GM12874 (cell line): ENCODE measurements around the gene PSMA2.

Source experiments
- CTCF ChIP-seq: IDR thresholded peaks from 2 replicates; pipeline ENCODE4 v1.5.1; 2011; ENCODE audit warnings: low read depth, mild to moderate bottlenecking, control low read depth, low read length, moderate library complexity; ENCODE audit not compliant: insufficient read depth

The PSMA2 gene

GRCh38 chr7:42967391-42967790 lies 35.4 kb upstream of the PSMA2 start:
- no peak for TF ChIP-seq CTCF

GRCh38 chr7:42964849-42965805 lies 33.2 kb upstream of the PSMA2 start:
- TF ChIP-seq CTCF: no peak

GRCh38 chr7:42964293-42964692 lies 32.3 kb upstream of the PSMA2 start:
- no peak for TF ChIP-seq CTCF

GRCh38 chr7:42961170-42961569 lies 29.2 kb upstream of the PSMA2 start:
- no peak for TF ChIP-seq CTCF

GRCh38 chr7:42960762-42961161 lies 28.8 kb upstream of the PSMA2 start:
- no peak for TF ChIP-seq CTCF

- no peak for TF ChIP-seq CTCF
Measured at GRCh38 chr7:42959549-42959948, 27.6 kb upstream of the PSMA2 start.

GRCh38 chr7:42956062-42956461 lies 24.1 kb upstream of the PSMA2 start:
- no peak for TF ChIP-seq CTCF
